Measurements from ENCODE around the gene SLC51B.
"Not testable (repeated sequence)": the region's sequence is repeated elsewhere in the genome, so short reads cannot be mapped to it uniquely, and the experiment has no call there.

SLC51B gene

GRCh38 chr15:65083262-65083701, 38.1 kb downstream of the SLC51B start:
- DNase-seq, result peak in 19 of 58 donors; percentile 17 to 57 (median 32)

GRCh38 chr15:65084500-65085206, 39.5 kb downstream of the SLC51B start:
- DNase-seq, result no peak

GRCh38 chr15:65085207-65085753, 40.1 kb downstream of the SLC51B start:
- peak in 1 of 58 donors; percentile 40 for DNase-seq

GRCh38 chr15:65085990-65086679, 40.9 kb downstream of the SLC51B start:
- DNase-seq, result no peak

GRCh38 chr15:65086680-65087111, 41.5 kb downstream of the SLC51B start:
- DNase-seq, result no peak

GRCh38 chr15:65087411-65087810, 42.2 kb downstream of the SLC51B start:
- peak in 1 of 58 donors; percentile 16 for DNase-seq

GRCh38 chr15:65087873-65088642, 42.9 kb downstream of the SLC51B start:
- peak in 4 of 58 donors; percentile 16 to 34 (median 18) for DNase-seq

GRCh38 chr15:65088643-65089021, 43.4 kb downstream of the SLC51B start:
- no peak for DNase-seq

GRCh38 chr15:65089206-65089824, 44.1 kb downstream of the SLC51B start:
- no peak for DNase-seq

GRCh38 chr15:65091946-65092770, 47.0 kb downstream of the SLC51B start:
- DNase-seq, result no peak

- DNase-seq, result no peak
These were observed 48.0 kb downstream of the SLC51B start for GRCh38 chr15:65092911-65093792.

- DNase-seq, result not testable (repeated sequence)
These were observed 48.6 kb downstream of the SLC51B start for GRCh38 chr15:65093793-65094170.

GRCh38 chr15:65094294-65094995, 49.3 kb downstream of the SLC51B start:
- no peak for DNase-seq

- DNase-seq, result no peak
These were observed 50.0 kb downstream of the SLC51B start for GRCh38 chr15:65095011-65095746.

- DNase-seq, result no peak
These were observed 50.5 kb downstream of the SLC51B start for GRCh38 chr15:65095747-65096104.

GRCh38 chr15:65096481-65097385, 51.5 kb downstream of the SLC51B start:
- no peak for DNase-seq

All from anterior cingulate cortex (tissue), 58 donors.